TTC549 (cell line): ENCODE data around the gene SLC1A6.
"Not testable (repeated sequence)": the region's sequence is repeated elsewhere in the genome, so short reads cannot be mapped to it uniquely, and the experiment has no call there.

ENCODE experiments used
- FAIRE-seq: peaks from 2 replicates; lab custom pipeline; 2012; peaks lifted over from hg19 to GRCh38; lab: Jason Lieb, UNC

Gene SLC1A6

GRCh38 chr19:14979476-14980255 is at the start of gene SLC1A6:
Gene SLC1A6, minus strand, starts transcription at chr19:14979864. Its CDS starts 6,954 bp downstream, at chr19:14972910.
- FAIRE-seq = no peak

- FAIRE-seq = no peak
Observed at GRCh38 chr19:15028490-15028889, 48.8 kb upstream of the SLC1A6 start.

DNA sequence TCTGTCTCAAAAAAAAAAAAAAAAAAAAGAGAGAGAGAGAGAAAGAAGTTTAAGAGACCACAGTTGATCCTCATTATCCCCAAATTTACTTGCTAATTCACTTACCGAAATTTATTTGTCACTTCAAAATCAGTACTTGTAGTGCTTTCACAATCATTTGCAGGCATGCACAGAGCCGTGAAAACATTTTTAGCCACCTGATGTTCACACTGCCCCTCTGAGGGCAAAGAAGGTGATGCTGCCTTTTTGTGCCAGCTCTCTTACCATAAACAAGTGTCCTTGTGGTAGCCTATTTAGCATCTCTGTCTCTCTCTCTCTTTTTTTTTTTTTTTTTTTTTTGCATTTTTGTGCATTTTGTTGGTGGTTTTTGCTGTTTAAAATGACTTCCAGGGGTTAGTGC is 45.6 kb upstream of the SLC1A6 start:
- no peak for FAIRE-seq

GRCh38 chr19:15022752-15023151 is 43.1 kb upstream of the SLC1A6 start:
- FAIRE-seq = no peak

GRCh38 chr19:15021286-15022007 is 41.8 kb upstream of the SLC1A6 start:
- no peak for FAIRE-seq

DNA sequence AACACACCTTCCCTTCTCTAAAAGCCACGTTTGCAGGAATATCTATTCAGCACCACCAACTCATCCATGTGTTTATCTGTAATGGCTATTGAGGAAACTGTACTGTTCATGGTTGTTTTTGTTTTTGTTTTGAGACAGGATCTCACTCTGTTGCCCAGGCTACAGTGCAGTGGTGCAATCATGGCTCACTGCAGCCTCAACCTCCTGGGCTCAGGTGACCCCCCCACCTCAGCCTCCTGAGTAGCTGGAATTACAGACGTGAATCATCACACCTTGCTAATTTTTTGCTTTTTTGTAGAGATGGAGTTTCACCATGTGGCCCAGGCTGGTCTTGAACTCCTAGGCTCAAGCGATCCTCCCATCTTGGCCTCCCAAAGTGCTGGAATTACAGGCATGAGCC is 39.2 kb upstream of the SLC1A6 start:
- FAIRE-seq = not testable (repeated sequence)

DNA sequence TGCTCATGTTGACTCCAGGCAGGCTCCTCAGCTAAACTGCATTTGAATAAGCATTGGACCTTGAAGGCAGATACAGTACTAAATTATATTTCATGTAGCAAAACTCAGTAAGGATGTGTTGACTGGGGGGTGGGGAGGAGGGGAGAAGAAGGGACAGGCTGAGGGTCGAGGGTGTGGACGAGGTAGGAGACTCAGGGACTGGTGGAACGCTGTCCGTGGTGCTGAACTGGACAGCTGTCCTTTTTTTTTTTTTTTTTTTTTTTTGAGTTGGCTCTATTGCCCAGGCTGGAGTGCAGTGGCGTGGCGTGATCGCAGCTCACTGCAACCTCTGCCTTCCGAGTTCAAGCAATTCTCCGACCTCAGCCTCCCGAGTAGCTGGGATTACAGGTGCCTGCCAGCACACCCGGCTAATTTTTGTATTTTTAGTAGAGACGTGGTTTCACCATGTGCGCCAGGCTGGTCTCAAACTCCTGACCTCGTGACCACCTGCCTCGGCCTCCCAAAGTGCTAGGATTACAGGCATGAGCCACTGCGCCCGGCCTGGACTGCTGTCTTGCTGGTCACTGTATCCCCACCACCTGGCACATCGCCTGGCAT is 36.4 kb upstream of the SLC1A6 start:
- no peak for FAIRE-seq

GRCh38 chr19:15014579-15014978 is 34.9 kb upstream of the SLC1A6 start:
- FAIRE-seq = no peak

- FAIRE-seq = no peak
Observed at GRCh38 chr19:15010501-15011300, 31.0 kb upstream of the SLC1A6 start.

- FAIRE-seq = no peak
Observed at GRCh38 chr19:15008308-15008707, 28.6 kb upstream of the SLC1A6 start.

DNA sequence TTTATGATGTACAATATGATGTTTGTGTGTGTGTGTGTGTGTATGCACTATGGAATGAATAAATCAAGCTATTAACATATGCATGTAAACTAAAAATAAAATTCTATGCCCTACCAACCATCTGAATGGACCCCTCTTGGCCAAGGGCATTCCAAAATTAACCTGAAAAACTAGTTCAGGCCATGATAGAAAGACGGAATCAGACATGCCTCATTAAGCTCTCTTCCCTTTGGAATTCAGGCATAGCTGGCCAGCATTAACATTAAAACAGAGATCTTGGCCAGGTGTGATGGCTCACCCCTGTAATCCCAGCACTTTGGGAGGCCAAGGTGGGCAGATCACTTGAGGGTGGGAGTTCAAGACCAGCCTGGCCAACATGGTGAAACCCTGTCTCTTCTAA is 18.3 kb upstream of the SLC1A6 start:
- no peak for FAIRE-seq

DNA sequence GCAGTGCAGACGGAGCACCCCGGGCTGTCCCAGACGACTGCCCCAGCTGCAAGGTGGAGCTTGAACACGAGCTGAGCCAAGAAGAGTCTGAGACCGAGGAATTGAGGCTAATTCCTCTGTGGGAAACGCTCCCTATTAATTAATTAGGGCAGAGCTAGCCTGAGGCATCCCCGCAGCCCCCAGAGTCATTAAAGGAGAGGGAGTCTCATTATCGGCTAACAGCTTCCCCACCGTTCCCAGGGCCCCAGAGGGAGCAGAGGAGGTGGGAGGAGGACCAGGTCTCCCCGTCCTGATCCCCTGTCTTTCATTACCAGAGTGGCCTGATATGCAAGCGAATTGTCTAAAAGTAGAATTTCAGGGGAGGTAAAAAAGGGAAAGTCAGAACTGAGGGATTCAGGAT is 13.1 kb upstream of the SLC1A6 start:
- no peak for FAIRE-seq

GRCh38 chr19:14985133-14985532 is 5.5 kb upstream of the SLC1A6 start:
- no peak for FAIRE-seq

- no peak for FAIRE-seq
Observed at GRCh38 chr19:14978161-14978776, 1.4 kb downstream of the SLC1A6 start.

- FAIRE-seq = no peak
Observed at GRCh38 chr19:14977128-14977527, 2.5 kb downstream of the SLC1A6 start.

DNA sequence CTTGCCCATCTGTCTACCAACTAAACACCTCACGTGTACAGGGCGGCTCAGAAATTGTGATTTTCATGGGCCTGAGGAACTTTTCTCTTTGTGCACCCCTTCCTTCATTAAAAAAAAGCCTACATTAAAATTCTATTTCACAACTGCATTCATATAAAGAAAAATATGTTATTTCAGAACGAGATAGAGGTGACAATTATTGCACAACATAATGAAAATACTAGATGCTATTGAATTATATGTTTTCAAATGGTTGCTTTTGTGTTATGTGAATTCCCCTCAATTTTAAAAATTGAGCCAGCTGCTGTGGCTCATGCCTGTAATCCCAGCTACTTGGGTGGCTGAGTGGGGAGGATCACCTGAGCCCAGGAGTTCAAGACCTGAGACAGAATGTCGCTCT is 5.2 kb downstream of the SLC1A6 start:
- no peak for FAIRE-seq

GRCh38 chr19:14972676-14973075 is 7.0 kb downstream of the SLC1A6 start:
- FAIRE-seq = no peak

DNA sequence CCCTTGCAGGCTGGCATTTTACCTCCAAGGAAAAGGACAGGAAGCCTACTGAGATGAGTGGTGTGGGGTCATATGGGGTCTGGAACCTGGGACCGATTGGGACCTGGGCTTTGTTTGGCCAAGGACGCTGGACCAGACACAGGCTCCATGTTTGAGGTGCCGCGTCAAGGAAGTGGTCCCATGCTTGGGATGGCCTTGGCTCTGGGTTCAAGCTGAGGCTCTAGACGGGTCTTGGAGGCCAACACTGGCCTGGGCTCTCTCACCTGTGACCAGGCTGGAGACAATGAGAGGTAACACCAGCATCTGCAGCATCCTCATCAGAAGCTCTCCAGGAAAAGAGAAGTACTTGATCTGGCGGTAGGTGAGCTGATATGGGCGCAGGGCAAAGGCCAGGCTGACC is 8.2 kb downstream of the SLC1A6 start:
- FAIRE-seq = no peak

DNA sequence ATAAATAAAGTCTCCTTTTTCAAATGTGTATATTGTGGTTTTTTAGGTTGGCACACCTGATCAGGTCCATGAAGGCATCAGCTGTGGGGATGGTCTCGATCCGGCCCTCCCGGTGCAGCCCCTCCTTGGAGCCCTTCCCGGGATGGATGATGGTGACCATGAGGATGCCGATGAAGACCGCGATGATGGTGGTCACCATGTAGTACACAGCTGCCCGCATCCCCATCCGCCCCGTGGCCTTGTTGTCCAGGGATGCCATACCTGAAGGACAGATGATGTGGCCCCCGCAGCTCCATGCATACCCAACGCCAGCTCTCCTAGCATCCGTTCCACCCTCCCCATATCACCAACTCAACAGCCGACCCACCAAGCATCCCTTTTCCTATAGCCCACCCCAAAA is 11.4 kb downstream of the SLC1A6 start:
- FAIRE-seq = no peak

DNA sequence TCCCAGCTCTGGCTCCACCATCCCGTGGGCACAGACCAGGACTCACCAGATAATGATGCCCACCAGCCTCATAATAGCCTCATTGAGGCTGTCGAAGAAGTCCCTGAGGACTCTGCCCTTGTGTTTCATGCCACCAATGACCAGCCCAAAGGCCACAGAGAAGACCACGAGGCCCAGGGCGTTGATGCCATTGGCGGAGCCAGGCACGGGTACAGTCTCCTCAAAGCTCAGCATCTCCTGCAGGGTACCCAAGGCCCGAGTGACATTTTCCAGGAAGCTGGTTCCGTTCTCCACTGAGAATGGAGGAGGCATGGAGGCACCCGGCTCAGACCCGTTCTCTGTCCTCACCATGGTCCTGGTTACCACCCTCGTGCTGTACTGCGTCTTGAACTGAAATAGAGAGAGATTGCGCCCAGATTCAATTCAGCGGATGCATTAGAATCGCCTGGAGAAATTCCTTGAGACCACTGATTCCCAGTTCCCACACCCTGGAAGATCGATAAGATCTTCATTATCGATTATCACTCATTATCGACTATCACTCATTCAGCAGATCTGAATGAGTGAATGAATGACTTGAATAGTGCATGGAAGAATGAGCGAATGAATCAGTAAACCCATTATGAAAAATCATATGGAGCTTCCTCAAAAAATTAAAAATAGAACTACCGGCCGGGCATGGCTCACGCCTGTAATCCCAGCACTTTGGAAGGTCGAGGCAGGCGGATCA is 17.5 kb downstream of the SLC1A6 start:
- FAIRE-seq = no peak

DNA sequence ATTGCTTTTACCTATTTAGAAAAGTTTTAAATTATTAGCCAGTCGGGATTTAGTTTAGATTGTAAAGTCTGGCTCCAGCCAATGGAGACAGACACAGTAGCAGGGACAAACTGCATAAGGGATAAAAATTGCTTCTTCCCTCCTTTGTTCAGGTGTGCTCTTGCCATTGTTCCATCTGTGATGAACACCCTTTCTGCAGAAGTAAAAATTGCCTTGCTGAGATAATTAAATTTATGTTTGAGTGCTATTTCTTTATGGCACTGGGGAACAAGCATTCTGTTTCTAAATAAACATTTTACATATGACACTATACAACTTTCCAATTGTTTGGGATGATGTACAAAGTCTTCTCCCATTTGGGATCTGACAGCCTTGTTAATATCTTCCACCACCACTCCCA is 20.4 kb downstream of the SLC1A6 start:
- no peak for FAIRE-seq
